Bone marrow (tissue), 2 donors: Measurements from ENCODE around the gene FRMPD3.

ENCODE experiments used
- DNase-seq, 2 donors: peaks; one replicate each; lab custom pipeline; 2025; lab: John Stamatoyannopoulos, UW

Gene FRMPD3

GRCh38 chrX:107480272-107480671 is 30.8 kb downstream of the FRMPD3 start:
- no peak for DNase-seq

GRCh38 chrX:107482046-107482445 is 32.6 kb downstream of the FRMPD3 start:
- no peak for DNase-seq

- no peak for DNase-seq
These were observed 34.7 kb downstream of the FRMPD3 start for GRCh38 chrX:107484002-107484726.

- no peak for DNase-seq
These were observed 35.6 kb downstream of the FRMPD3 start for GRCh38 chrX:107485013-107485412.

- no peak for DNase-seq
These were observed 43.7 kb downstream of the FRMPD3 start for GRCh38 chrX:107493141-107493540.

- DNase-seq: no peak
These were observed 47.3 kb downstream of the FRMPD3 start for GRCh38 chrX:107496786-107497185.
